Hematopoietic multipotent progenitor cell (in vitro differentiated cells): ENCODE data around the gene LTBP1. TPM values are rescaled to one million over a fixed set of nuclear protein-coding genes. Genes with fewer than 3 reads are reported as not detected.
"Not testable (repeated sequence)": the region's sequence is repeated elsewhere in the genome, so short reads cannot be mapped to it uniquely, and the experiment has no call there.

Experiments
- DNase-seq, 3 donors: peaks; one replicate each; pipeline ENCODE4 v3.0.0-alpha.2; 2011 to 2015; ENCODE audit warnings: low read depth in 2 of 3, low spot score in 2 of 3
- total RNA-seq: library from RNA; depleted of rRNA; stranded (reverse); fragments of >200 nt; gene quantifications from one replicate; pipeline ENCODE4 v1.2.3, GENCODE V29; 2012

The LTBP1 gene
- total RNA-seq, 1 donor, result 4.3 TPM

DNA sequence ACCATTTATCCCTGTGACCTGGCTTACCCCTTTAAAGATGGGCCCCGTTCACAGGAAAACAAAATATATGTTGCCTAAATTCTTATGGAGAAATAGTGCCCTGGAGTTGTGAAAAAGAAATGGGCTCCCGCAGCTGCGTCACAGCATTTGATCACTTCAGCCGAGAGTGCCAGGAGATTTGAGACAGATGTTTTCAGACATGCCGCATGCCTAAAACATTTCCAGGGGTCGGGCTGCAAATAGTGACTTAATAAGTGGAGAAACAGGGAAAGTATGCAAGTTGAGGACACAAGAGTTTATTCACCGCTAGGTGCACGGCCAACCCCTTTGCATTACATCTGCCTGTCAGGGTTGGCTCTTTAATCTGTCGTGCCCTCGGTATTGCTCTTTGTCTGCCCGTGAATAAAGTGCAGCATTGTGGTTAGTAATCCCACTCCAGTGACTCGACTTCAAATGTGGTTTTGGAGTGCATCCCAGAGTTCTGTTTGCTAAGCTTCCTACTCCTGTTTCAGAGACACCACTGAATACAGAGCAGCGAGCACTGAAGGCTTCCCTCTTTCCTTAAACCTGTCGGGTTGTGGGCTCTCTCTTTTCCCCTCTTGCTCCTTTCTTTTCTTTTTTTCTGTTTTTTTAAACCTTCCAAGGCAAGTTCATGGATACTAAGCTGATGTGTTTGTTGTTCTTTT is 187.5 kb downstream of the LTBP1 start:
- DNase-seq, result no peak

DNA sequence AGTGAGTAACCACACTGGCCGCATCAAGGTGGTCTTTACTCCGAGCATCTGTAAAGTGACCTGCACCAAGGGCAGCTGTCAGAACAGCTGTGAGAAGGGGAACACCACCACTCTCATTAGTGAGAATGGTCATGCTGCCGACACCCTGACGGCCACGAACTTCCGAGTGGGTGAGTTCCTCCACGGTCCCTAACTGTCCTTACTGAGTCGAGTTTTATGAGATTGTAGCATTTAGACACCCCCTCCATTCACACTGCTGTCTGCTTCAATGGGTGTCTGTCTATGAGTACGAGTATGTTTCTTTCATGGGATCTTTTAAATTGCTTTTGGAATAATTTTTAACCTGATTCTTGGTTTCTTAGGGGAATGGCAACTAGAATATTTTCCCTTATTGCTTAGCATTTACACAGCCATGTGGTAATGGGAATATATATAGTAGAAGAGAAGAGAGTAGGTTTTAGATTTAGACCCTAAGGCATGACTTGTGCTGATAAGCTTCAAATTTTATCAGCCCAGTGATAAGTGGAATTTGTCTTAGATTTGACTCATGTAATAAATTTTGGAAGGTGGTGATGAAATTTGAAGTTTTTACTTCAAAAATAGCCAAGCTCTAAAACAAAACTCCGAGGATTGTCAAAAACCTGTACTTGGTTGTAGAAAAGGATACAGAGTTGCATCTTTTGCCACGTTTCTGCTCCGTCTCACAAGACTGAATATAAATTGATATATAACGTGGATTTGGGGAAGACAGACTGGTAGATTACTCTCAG is 188.2 kb downstream of the LTBP1 start:
- no peak for DNase-seq

GRCh38 chr2:33135645-33136044 is 188.9 kb downstream of the LTBP1 start:
- DNase-seq, result no peak

GRCh38 chr2:33136056-33136455 is 189.3 kb downstream of the LTBP1 start:
- no peak for DNase-seq

GRCh38 chr2:33136566-33136965 is 189.8 kb downstream of the LTBP1 start:
- peak in 1 of 3 donors; percentile 35 for DNase-seq

- DNase-seq, result no peak
Measured at GRCh38 chr2:33137331-33137730, 190.6 kb downstream of the LTBP1 start.

DNA sequence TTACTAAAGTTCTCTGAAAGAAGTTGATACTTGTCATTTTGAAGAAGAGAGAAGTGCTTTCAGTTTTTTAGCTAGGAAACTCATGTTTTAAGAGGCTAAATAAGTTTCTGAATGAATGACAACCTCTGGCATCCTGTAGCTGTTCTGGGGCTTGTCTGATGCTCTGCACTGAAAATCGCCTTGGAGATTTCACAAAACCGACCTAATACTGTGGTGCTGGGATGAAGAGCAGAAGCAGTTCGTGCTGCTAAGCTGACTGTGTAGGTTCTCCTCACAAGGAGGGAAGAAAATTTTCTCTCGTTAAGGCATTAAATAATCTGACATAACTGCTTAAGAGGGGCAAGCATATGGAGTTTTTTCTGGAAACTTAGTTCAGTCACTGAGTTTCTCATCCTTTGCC is 193.2 kb downstream of the LTBP1 start:
- DNase-seq, result no peak

GRCh38 chr2:33141476-33141875 is 194.7 kb downstream of the LTBP1 start:
- no peak for DNase-seq

DNA sequence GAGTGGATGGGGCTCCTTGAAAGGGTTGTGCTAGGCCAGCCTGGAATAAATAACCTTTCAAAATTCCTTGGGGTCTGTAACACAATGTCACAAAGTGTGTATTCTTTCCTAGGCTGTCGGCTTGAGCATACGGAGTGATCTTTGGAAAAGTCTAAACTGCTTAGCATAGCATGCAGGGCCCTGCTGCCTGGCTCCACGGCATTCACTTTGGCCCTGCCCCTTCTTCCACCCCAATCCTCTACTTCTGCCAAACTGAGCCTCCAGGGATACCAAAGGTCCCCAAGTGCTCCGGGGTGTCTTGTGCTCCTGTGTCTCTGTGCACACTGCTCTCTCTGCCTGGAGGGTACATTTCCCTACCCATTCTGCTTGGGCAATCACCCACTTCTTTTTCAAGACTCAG is 196.1 kb downstream of the LTBP1 start:
- DNase-seq, result no peak

DNA sequence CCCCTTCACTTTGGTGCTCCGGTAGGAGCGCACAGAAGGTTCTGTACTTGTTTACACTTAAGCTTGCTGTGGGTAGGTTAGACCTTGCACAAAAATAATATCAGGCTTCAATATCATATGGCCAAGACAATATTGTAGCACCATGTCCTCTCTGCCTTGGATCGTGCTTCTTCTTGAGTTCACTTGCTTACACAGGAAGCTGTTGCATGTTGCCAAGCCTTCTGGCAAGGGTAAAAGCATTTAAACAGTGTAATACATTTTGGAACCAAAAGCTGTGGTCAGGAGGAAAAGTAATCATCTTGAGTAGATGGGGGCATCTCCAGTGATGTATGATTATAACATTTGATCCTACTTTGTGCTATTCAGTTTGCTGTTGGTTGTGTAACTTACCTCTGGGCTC is 197.5 kb downstream of the LTBP1 start:
- no peak for DNase-seq

- no peak for DNase-seq
Measured at GRCh38 chr2:33145459-33145858, 198.7 kb downstream of the LTBP1 start.

DNA sequence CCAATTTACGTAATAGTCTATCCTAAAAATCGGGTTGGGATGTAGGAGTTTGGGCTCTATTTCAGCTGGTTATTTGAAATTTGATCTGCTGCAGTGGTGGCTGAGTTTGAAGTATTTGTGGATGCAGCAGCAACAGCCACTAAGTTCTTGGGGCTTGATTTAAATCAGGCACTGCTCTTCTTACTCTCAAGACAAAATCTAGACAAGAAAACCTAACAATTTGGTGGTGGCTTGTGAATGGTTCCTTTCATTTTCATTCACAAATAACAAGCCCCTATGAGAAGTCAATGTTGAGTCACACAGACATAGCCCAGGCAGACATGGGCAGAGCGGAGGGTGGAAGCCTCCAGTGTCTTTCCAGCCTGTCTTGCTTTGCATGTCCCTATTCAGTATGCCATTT is 199.3 kb downstream of the LTBP1 start:
- DNase-seq, result no peak

DNA sequence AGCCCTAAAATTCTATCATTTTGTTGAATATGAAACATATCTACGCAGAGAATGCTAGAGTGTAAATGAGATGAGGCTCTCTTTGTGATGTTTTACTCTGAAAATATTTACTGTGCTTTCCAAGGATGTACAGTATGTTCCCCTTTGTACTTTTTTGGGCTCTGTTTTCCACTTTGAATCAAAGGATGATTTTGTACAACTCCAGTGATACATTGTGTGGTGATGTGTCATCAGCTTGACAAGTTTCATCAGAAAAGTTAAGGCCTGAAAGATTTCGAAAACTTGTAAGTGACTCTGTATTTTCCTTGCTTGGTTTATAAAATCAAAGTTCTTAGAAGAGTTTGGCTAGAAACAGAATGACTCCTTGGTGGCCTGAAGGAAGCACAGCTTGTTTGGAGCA is 206.3 kb downstream of the LTBP1 start:
- DNase-seq, result no peak

- DNase-seq, result no peak
Measured at GRCh38 chr2:33158482-33159003, 211.8 kb downstream of the LTBP1 start.

DNA sequence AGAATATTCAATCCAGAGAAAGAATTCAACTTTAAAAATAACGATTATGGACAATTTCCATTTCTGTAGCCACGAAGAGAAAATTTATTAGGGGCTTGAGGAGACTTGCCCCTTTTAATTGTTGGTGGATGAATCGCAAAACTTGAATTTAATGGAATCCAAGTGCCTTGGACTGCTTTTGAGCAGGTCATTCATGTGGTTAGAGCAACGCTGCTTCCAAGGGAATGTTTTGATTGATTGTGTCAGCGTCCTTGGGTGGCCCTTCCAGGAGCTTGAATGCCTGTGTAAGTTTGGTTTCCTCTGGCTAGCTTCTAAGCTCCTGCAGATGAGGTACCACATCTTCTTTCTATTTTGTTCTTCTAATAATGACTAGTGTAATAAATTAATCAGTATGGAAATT is 213.4 kb downstream of the LTBP1 start:
- DNase-seq, result no peak

- DNase-seq, result no peak
Measured at GRCh38 chr2:33166287-33166881, 219.6 kb downstream of the LTBP1 start.

DNA sequence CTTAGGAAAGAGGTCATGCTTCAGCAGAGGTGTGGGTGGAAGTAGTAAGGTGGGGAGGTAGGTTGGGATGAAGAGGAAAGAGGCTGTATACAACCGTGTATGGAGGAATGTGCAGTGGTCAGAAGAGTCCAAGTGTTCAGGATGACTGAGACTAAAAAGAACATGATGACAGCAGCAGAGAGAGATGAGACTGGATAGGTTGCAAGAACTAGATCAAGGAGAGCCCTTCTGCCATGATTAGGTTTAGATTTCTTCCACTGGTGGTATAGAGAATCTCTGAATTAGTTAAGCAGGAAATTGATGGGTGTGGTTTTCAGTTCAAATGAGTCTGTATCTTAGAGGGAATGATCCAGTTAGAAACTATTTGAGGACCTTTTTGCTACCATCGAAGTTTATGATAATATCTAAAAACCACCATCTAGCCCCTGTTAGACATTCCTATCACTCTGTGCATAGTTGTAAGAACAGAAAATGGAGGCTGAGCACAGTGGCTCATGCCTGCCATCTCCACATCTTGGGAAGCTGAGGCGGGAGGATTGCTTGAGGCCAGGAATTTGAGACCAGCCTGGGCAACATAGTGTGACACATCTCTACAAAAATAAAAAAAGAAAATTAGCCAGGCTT is 221.0 kb downstream of the LTBP1 start:
- no peak for DNase-seq

DNA sequence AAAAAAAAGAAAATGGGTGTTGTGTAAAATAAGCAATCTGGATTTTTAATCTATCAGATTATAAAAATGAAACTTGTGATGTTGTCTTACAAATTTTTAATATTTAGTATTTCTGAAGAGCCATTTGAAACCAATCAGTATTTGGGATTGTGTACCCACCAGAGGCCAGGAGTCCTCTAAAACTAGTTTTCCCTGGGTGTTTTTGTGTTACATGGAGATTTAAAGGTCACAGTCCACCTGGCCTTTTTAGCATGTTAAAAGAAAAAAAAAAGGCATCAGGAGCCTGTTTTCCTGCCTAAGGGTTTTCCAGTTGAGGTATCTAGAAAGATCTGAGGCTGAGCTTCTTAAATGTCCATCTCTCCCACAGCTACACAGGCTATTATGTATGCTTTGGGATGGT is 221.7 kb downstream of the LTBP1 start:
- no peak for DNase-seq

GRCh38 chr2:33168922-33169321 is 222.2 kb downstream of the LTBP1 start:
- DNase-seq, result no peak

- not testable (repeated sequence) for DNase-seq
Measured at GRCh38 chr2:33170251-33170650, 223.5 kb downstream of the LTBP1 start.

DNA sequence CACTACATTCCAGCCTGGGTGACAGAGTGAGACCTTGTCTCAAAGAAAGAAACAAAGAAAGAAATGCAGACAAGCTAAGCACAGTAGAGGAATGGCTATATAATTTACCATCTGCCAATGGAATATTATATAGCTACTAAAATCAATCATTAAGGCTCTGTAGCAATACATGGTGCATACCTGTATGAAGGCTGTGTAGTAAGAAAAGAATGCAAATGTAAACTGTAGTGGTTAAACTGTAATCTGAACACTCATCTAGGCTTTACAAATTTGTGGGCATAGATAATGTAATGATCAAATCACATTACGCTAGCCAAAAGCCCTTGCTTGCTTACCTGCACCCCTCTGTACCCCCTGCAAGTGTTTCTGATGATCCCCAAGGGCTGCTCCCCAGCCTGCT is 230.9 kb downstream of the LTBP1 start:
- no peak for DNase-seq
